ENCODE results near the gene USP11.
"Not testable (repeated sequence)": the region's sequence is repeated elsewhere in the genome, so short reads cannot be mapped to it uniquely, and the experiment has no call there.

Gene USP11

GRCh38 chrX:47248576-47248975, 15.8 kb downstream of the USP11 start:
- DNase-seq = no peak

DNA sequence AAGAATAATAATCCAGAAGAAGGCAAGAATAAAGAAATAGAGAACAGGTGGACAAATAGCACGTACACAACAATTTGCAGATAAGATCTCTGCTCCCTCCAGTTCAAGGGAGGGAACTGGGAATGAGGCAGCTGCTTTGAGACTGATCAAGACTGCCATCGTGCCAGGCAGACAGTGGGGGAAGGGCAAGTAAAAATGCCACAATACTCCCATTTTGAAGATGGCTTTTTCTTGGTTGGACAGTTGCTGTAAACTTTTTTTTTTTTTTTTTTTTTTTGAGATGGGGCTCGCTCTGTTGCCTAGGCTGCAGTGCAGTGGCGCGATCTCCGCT, 17.2 kb downstream of the USP11 start:
- no peak for DNase-seq

DNA sequence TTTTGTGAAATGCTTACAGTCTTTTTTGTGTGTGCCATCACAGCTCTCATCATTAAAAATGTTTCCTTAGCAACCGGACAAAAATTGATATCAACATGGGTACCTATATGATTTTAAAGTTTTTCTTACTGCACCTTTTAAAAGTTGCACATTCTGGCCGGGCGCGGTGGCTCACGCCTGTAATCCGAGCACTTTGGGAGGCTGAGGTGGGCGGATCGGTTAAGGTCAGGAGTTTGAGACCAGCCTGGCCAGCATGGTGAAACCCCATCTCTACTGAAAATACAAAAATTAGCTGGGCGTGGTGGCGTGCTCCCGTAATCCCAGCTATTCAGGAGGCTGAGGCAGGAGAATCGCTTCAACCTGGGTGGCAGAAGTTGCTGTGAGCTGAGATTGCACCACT, 24.8 kb downstream of the USP11 start:
- DNase-seq = not testable (repeated sequence)

DNA sequence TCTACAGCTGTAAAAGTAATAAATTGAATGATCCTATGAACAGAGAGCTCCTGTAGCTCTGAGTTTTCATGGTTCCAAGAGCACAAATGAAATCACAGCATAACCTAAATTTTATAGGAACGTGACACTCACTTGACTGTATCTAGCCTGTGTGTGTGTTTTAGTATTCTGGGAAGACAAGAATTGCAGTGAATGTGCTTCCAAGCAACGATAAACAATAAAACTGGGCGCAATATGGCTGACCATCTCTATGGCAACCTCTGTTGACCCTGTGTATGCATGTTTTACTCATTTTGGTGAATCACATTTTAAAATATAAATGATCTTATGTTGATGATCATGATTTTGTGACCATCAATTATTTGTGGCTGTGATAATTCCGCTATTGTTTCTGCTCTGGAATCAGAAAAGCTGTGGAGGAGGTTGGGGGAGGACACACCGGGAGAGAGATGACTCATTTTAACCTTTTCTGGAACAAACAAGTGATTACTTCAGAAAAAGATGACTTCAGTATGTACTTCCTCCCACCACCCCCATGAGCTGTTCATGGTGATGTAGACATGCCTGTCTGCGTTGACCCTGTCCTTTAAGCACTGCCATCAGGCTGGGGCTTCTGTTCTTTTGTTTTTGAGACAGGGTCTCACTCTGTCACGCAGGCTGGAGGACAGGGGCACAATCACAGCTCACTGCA, 31.8 kb downstream of the USP11 start:
- DNase-seq = no peak

- DNase-seq = no peak
Observed at GRCh38 chrX:47266643-47267042, 33.8 kb downstream of the USP11 start.

DNA sequence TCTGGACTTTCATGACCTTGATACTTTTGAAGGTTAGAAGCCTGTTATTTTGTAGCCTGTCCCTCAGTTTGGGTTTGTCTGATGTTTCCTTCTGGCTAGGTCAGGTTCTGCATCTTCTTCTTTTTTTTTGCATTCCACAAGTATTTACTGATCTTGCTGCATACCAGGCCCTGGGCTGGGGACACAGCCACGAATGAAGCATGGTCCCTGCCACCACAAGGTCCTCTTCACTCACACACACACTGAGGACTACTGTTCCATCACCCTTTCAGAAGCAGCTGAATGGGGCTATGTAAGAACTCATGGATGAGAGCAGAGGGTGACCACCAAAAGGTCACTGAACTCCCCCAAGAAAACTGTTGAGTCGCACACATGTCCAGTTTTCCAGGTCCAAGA, 39.2 kb downstream of the USP11 start:
- DNase-seq = no peak

- DNase-seq = no peak
Observed at GRCh38 chrX:47273011-47273730, 40.4 kb downstream of the USP11 start.

GRCh38 chrX:47278691-47279090, 45.9 kb downstream of the USP11 start:
- DNase-seq = no peak

DNA sequence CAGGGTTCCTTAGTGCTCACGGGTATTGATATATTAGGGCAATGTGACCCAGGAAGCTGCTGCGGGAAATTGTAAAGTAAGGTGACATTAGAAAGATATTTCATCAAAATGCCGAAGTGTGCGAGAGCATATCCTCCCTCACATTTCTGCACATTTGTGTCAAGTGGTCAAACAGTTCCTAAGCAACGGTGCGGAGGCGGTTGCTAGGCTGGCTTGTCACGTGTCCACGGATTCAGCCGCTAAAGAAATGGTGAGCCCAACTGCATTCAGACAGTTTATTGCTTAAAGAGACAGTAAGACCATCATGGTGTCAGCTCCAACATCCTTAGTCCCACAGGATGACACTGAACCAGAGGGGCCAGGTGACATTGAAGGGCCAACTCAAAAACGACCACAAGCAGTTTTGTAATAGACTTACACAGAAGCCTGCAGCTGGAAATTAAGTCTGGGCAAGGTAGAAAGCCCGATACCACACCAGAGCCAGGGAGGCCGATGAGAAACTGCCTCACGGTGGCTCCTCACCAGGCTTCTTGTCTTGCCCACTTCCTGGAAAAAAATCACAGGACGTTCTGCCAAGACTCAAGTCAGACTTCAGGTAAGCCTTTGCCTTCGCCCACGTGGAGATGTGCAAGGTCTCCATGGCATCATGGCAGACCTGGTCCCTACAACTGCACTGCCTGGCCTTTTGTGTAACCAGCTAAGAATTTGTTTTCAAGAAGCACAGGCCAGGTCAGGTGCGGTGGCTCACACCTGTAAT, 50.4 kb downstream of the USP11 start:
- no peak for DNase-seq

DNA sequence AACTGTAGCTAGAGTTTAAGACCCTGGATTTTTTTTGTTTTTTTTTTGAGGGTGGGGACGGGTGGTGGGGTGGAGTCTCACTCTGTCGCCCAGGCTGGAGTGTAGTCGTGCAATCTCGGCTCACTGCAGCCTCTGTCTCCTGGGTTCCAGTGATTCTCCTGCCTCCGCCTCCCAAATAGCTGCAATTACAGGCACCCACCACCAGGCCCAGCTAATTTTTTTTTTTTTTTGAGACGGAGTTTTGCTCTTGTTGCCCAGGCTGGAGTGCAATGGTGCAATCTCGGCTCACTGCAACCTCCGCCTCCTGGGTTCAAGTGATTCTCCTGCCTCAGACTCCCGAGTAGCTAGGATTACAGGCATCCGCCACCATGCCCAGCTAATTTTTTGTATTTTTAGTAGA, 51.8 kb downstream of the USP11 start:
- not testable (repeated sequence) for DNase-seq

DNA sequence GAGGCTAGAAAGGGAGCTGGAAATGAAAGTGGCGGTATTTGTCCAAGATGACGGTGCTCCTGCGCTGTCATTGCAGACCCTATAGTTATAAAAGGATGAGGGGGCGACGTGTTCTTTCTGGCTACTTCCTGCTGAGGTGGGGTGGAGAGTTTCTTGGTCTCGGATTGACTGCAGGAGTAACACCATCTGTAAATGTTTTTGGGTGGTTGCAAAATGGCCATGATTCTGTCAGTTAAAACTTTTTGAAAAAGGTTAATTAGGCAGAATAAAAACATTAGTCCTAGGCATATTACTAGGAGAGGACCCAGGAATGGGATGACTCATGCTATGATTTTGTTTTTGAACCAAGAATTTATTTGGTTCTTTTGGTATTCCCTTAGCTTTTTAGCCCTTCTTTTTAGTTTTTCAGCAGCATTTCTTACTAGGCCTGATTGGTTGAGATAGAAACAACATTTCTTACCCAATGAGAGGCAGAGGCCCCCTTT, 53.1 kb downstream of the USP11 start:
- DNase-seq = no peak

GRCh38 chrX:47293106-47293505, 60.3 kb downstream of the USP11 start:
- DNase-seq = no peak

- no peak for DNase-seq
Observed at GRCh38 chrX:47296766-47297365, 64.1 kb downstream of the USP11 start.

GRCh38 chrX:47297874-47298273, 65.1 kb downstream of the USP11 start:
- peak; percentile 78 for DNase-seq
